Measurements from ENCODE around the gene TTC3.

The TTC3 gene

GRCh38 chr21:37039411-37040075 is 33.5 kb upstream of the TTC3 start:
- no peak for DNase-seq
- WGBS (ENCODE audit: extremely low coverage, insufficient coverage, insufficient read length): no CpG with 5 or more reads among the region's 9 CpGs
- no peak overlapping the region for H3K27ac ChIP-seq (ENCODE audit: low read depth, low read length)

GRCh38 chr21:37040212-37040611 is 32.8 kb upstream of the TTC3 start:
- Histone ChIP-seq H2AFZ (ENCODE audit: insufficient read depth, low read length, poor library complexity) (no peak overlapping the region), H3K9me3 (ENCODE audit: insufficient read depth, low read depth, low read length) (peaks cover 1% of the 10 kb centered on the region), H3K36me3 (ENCODE audit: control insufficient read depth in 1 of 2, insufficient read depth in 2 of 2, low read length in 2 of 2) (no peaks in the 10 kb centered on the region), H4K12ac (ENCODE audit: low read depth, low read length) (no peak overlapping the region), H2BK5ac (ENCODE audit: low read depth, low read length, poor library complexity) (no peak overlapping the region), H3K4me1 (ENCODE audit: control insufficient read depth in 1 of 2, insufficient read depth in 2 of 2, low read length in 2 of 2) (no peaks in the 10 kb centered on the region), H3K23ac (ENCODE audit: low read length) (no peak overlapping the region), H3K4me2 (ENCODE audit: low read length) (no peak overlapping the region), H2BK12ac (ENCODE audit: low read length) (no peak overlapping the region), H4K8ac (ENCODE audit: low read depth, low read length) (no peak overlapping the region), H3K27me3 (ENCODE audit: insufficient read depth, low read length) (no peaks in the 10 kb centered on the region), H4K91ac (ENCODE audit: low read depth, low read length) (no peak overlapping the region), H3K79me2 (ENCODE audit: control insufficient read depth, insufficient read depth, low read length, poor library complexity) (no peaks in the 10 kb centered on the region), H3K79me1 (ENCODE audit: low read length) (no peaks in the 10 kb centered on the region), H3K14ac (ENCODE audit: low read length) (no peak overlapping the region), H3K9ac (ENCODE audit: low read length) (no peak overlapping the region), H3K4ac (ENCODE audit: low read depth, low read length) (no peak overlapping the region), H3K18ac (ENCODE audit: low read length) (no peak overlapping the region), H2AK5ac (ENCODE audit: low read length) (no peak overlapping the region), H3K27ac (ENCODE audit: low read depth, low read length) (no peak overlapping the region), H3K4me3 (ENCODE audit: low read depth, low read length) (no peak overlapping the region), H2BK120ac (ENCODE audit: insufficient read depth, low read length, poor library complexity) (no peak overlapping the region)
- no CpG with 5 or more reads among the region's 3 CpGs for WGBS (ENCODE audit: extremely low coverage, insufficient coverage, insufficient read length)
- DNase-seq: no peak

More at GRCh38 chr21:37039411-37040075, 33.5 kb upstream of the TTC3 start:
- Histone ChIP-seq H3K4me1 (ENCODE audit: control insufficient read depth in 1 of 2, insufficient read depth in 2 of 2, low read length in 2 of 2) (no peaks in the 10 kb centered on the region), H3K4ac (ENCODE audit: low read depth, low read length) (no peak overlapping the region), H4K8ac (ENCODE audit: low read depth, low read length) (no peak overlapping the region), H3K79me2 (ENCODE audit: control insufficient read depth, insufficient read depth, low read length, poor library complexity) (no peaks in the 10 kb centered on the region), H3K36me3 (ENCODE audit: control insufficient read depth in 1 of 2, insufficient read depth in 2 of 2, low read length in 2 of 2) (no peaks in the 10 kb centered on the region), H2AK5ac (ENCODE audit: low read length) (no peak overlapping the region), H2BK5ac (ENCODE audit: low read depth, low read length, poor library complexity) (no peak overlapping the region), H4K91ac (ENCODE audit: low read depth, low read length) (no peak overlapping the region), H3K79me1 (ENCODE audit: low read length) (no peaks in the 10 kb centered on the region), H2BK120ac (ENCODE audit: insufficient read depth, low read length, poor library complexity) (no peak overlapping the region), H3K4me2 (ENCODE audit: low read length) (no peak overlapping the region), H3K14ac (ENCODE audit: low read length) (no peak overlapping the region), H3K9ac (ENCODE audit: low read length) (no peak overlapping the region), H3K27me3 (ENCODE audit: insufficient read depth, low read length) (no peaks in the 10 kb centered on the region), H2AFZ (ENCODE audit: insufficient read depth, low read length, poor library complexity) (no peak overlapping the region), H3K4me3 (ENCODE audit: low read depth, low read length) (no peak overlapping the region), H3K23ac (ENCODE audit: low read length) (no peak overlapping the region), H3K9me3 (ENCODE audit: insufficient read depth, low read depth, low read length) (peaks cover 1% of the 10 kb centered on the region), H2BK12ac (ENCODE audit: low read length) (no peak overlapping the region), H3K18ac (ENCODE audit: low read length) (no peak overlapping the region), H4K12ac (ENCODE audit: low read depth, low read length) (no peak overlapping the region)

DNA sequence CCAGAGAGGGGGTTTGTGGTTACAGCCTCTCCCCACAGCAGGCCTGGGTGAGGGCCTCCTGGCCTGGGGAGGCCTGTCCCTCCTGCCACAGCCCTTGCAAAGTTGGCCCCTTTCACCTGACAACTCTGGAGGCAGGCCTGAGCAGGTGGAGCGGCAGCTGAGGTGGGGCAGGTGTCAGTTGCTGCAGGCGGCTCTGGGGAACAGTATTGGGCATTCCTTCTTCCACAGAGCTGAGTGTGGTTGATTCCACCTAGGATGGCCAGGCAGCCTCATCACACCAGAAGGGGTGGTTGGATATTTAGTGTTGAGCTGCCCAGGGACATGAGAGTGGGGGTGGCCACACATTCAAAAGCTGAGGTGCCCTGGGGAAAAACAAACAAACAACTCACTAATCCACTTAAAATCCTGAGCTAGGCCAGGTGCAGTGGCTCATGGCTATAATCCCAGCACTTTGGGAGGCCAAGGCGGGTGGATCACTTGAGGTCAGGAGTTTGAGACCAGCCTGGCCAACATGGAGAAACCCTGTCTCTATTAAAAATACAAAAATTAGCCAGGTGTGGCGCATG is 31.3 kb upstream of the TTC3 start:
- H3K79me1 ChIP-seq (ENCODE audit: low read length): no peaks in the 10 kb centered on the region
- H2AK5ac ChIP-seq (ENCODE audit: low read length): no peak overlapping the region
- DNase-seq: no peak
- H3K4me1 ChIP-seq (ENCODE audit: control insufficient read depth in 1 of 2, insufficient read depth in 2 of 2, low read length in 2 of 2): peaks cover 0 to 3% of the 10 kb centered on the region in 2 experiments
- H3K4ac ChIP-seq (ENCODE audit: low read depth, low read length): no peak overlapping the region
- no peak overlapping the region for H4K91ac ChIP-seq (ENCODE audit: low read depth, low read length)
- H3K9me3 ChIP-seq (ENCODE audit: insufficient read depth, low read depth, low read length): peaks cover 1% of the 10 kb centered on the region
- no peak overlapping the region for H2BK120ac ChIP-seq (ENCODE audit: insufficient read depth, low read length, poor library complexity)
- no peak overlapping the region for H3K4me2 ChIP-seq (ENCODE audit: low read length)
- no peak overlapping the region for H2AFZ ChIP-seq (ENCODE audit: insufficient read depth, low read length, poor library complexity)
- H3K23ac ChIP-seq (ENCODE audit: low read length): no peak overlapping the region
- WGBS (ENCODE audit: extremely low coverage, insufficient coverage, insufficient read length): no CpG with 5 or more reads among the region's 4 CpGs
- H3K4me3 ChIP-seq (ENCODE audit: low read depth, low read length): no peak overlapping the region
- no peak overlapping the region for H2BK12ac ChIP-seq (ENCODE audit: low read length)
- H4K12ac ChIP-seq (ENCODE audit: low read depth, low read length): no peak overlapping the region
- no peak overlapping the region for H3K14ac ChIP-seq (ENCODE audit: low read length)
- no peaks in the 10 kb centered on the region for H3K79me2 ChIP-seq (ENCODE audit: control insufficient read depth, insufficient read depth, low read length, poor library complexity)
- no peaks in the 10 kb centered on the region for H3K36me3 ChIP-seq (ENCODE audit: control insufficient read depth in 1 of 2, insufficient read depth in 2 of 2, low read length in 2 of 2)
- H3K18ac ChIP-seq (ENCODE audit: low read length): no peak overlapping the region
- no peak overlapping the region for H4K8ac ChIP-seq (ENCODE audit: low read depth, low read length)
- H2BK5ac ChIP-seq (ENCODE audit: low read depth, low read length, poor library complexity): no peak overlapping the region
- H3K27me3 ChIP-seq (ENCODE audit: insufficient read depth, low read length): no peaks in the 10 kb centered on the region
- H3K27ac ChIP-seq (ENCODE audit: low read depth, low read length): no peak overlapping the region
- H3K9ac ChIP-seq (ENCODE audit: low read length): no peak overlapping the region

GRCh38 chr21:37043818-37044217 is 29.2 kb upstream of the TTC3 start:
- no peak overlapping the region for H4K8ac ChIP-seq (ENCODE audit: low read depth, low read length)
- no peak overlapping the region for H4K91ac ChIP-seq (ENCODE audit: low read depth, low read length)
- no peak overlapping the region for H3K4ac ChIP-seq (ENCODE audit: low read depth, low read length)
- DNase-seq: no peak
- H3K18ac ChIP-seq (ENCODE audit: low read length): no peak overlapping the region
- no peaks in the 10 kb centered on the region for H3K79me1 ChIP-seq (ENCODE audit: low read length)
- no peaks in the 10 kb centered on the region for H3K27me3 ChIP-seq (ENCODE audit: insufficient read depth, low read length)
- H2AFZ ChIP-seq (ENCODE audit: insufficient read depth, low read length, poor library complexity): no peak overlapping the region
- no peak overlapping the region for H3K14ac ChIP-seq (ENCODE audit: low read length)
- H3K36me3 ChIP-seq (ENCODE audit: control insufficient read depth in 1 of 2, insufficient read depth in 2 of 2, low read length in 2 of 2): no peaks in the 10 kb centered on the region
- no CpG with 5 or more reads among the region's 6 CpGs for WGBS (ENCODE audit: extremely low coverage, insufficient coverage, insufficient read length)
- no peak overlapping the region for H4K12ac ChIP-seq (ENCODE audit: low read depth, low read length)
- no peak overlapping the region for H2BK5ac ChIP-seq (ENCODE audit: low read depth, low read length, poor library complexity)
- no peak overlapping the region for H2AK5ac ChIP-seq (ENCODE audit: low read length)
- H3K79me2 ChIP-seq (ENCODE audit: control insufficient read depth, insufficient read depth, low read length, poor library complexity): no peaks in the 10 kb centered on the region
- H2BK12ac ChIP-seq (ENCODE audit: low read length): no peak overlapping the region
- H3K4me3 ChIP-seq (ENCODE audit: low read depth, low read length): no peak overlapping the region
- no peak overlapping the region for H3K9ac ChIP-seq (ENCODE audit: low read length)
- H3K4me2 ChIP-seq (ENCODE audit: low read length): no peak overlapping the region
- peaks cover 1% of the 10 kb centered on the region for H3K9me3 ChIP-seq (ENCODE audit: insufficient read depth, low read depth, low read length)
- no peak overlapping the region for H3K27ac ChIP-seq (ENCODE audit: low read depth, low read length)
- peaks cover 0 to 8% of the 10 kb centered on the region in 2 experiments for H3K4me1 ChIP-seq (ENCODE audit: control insufficient read depth in 1 of 2, insufficient read depth in 2 of 2, low read length in 2 of 2)
- no peak overlapping the region for H3K23ac ChIP-seq (ENCODE audit: low read length)
- no peak overlapping the region for H2BK120ac ChIP-seq (ENCODE audit: insufficient read depth, low read length, poor library complexity)

All from trophoblast cell (in vitro differentiated cells and primary cell).